NCI-H2029 (cell line): ENCODE measurements around the gene DAPP1.
A peak's percentile ranks its signal among the peaks of the same experiment; 100 is the strongest.
"Not testable (repeated sequence)": the region's sequence is repeated elsewhere in the genome, so short reads cannot be mapped to it uniquely, and the experiment has no call there.

Experiments used
- DNase-seq: peaks from one replicate; lab custom pipeline; 2025; lab: John Stamatoyannopoulos, UW

DAPP1 gene, protein sequence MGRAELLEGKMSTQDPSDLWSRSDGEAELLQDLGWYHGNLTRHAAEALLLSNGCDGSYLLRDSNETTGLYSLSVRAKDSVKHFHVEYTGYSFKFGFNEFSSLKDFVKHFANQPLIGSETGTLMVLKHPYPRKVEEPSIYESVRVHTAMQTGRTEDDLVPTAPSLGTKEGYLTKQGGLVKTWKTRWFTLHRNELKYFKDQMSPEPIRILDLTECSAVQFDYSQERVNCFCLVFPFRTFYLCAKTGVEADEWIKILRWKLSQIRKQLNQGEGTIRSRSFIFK

DNA sequence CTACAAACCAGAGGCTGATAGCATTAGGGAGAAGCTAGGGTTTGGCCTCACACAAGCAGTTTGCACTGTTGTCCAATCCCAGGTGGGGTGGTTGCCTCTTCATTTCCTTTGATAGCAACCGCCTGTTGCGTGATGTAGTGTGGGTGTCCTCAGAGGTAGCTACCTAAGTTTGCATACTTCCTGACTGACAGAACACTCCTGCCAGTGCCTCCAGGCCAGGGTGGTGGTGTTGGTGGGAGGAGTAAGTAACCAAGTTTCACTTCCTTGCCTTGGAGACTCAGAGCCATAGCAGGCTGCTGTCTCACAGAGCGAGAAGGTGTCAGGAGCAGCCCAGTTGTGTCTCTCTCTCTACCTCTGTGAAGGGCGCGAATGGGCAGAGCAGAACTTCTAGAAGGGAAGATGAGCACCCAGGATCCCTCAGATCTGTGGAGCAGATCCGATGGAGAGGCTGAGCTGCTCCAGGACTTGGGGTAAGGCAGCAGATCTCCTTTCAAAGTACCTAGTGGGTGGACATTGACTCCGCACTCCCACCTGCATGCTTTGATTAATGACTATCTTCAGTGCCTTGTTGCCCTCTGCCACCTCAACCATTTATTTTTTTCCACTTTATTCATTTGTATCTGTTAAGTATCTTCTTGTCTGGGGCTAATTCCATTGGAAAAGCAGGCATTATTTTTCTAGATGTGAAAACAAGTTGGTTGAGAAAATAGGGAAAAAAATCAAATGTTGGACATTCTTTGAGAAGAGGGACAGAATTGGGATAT, at the start of gene DAPP1:
Gene DAPP1 (plus strand): TSS at position 283 of the 764 bp plus-strand sequence. CDS start 87 bp downstream, at position 370.
- DNase-seq: no peak

DNA sequence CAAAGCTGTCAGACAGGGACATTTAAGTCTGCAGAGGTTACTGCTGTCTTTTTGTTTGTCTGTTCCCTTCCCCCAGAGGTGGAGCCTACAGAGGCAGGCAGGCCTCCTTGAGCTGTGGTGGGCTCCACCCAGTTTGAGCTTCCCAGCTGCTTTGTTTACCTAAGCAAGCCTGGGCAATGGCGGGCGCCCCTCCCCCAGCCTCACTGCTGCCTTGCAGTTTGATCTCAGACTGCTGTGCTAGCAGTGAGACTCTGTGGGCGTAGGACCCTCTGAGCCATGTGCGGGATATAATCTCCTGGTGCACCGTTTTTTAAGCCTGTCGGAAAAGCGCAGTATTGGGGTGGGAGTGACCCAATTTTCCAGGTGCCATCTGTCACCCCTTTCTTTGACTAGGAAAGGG, 45.8 kb upstream of the DAPP1 start:
- DNase-seq: not testable (repeated sequence)

DNA sequence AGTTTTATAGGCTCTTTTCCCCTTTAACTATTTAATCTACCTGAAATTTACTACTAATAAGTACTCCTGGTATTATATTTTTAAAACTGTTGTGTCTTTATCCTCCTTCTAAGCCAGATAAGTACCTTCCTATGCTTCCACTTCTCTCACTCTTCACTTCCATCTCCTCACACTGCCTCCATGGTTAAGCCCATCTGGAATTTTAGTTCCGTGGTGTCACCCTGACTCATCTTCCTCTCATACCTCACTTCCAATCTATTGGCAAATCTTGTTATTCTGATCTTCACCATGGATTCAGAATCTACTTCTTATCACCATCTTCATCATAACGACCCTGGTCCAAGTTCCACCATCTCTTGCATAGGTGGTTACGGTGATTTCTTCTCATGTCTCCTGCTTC, 32.7 kb upstream of the DAPP1 start:
- DNase-seq: no peak

DNA sequence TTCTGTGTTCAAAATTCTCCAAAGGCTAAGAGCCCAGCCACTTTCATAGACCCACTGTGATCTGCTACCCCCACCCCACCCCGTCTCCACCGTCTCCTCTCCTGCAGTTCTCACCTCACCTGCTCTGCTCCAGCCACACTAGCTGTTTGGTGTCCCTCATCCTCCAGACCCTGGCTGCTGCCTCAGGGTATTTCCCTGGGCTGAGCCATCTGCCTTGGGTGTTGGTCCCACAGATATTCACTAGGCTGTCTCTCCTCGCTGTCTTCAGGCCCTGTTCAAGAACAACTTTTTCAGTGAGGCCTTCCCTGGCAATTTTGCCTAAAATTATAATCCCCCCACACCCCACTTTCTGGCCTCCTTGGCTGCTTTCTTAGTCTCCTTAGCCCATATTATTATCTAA, 31.8 kb upstream of the DAPP1 start:
- DNase-seq: no peak

DNA sequence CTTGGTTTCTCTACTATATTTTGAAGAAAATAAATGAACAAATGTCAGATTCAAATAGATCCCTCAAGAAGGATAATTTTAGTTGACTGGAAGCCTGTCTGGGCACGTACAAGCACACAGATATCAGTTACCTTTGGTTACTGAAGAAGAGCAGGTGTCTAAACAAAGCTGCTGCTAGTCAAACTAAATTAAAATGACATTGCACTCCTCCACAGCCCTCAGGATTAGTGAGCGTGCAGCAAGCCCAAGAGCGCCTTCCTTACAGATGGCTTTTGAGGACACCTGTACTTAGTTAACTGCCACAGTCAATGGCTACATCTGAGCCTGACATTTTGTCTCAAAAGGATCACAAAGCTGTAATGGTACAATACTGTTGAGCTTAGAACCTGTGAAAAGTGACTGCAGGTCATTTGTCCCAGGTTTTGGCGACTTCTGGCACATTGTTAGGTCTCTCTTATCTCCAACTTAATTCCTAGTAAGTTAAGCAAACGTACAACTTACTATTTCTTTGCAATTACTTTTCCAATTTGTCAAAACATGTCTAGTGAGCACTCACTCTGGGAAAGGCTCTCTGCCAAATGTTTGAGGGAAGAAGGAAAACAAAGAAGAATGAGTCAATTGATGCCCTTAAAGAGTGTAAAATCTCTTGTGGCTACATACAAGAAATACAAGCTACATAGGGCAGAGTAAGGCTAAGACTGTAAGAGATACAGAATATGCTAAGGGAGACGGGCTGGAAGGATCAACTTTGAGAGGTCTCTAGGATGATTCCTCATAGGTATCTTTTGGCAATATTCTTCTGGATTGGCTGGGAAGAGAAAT, 25.6 kb upstream of the DAPP1 start:
- DNase-seq: peak; percentile 21

DNA sequence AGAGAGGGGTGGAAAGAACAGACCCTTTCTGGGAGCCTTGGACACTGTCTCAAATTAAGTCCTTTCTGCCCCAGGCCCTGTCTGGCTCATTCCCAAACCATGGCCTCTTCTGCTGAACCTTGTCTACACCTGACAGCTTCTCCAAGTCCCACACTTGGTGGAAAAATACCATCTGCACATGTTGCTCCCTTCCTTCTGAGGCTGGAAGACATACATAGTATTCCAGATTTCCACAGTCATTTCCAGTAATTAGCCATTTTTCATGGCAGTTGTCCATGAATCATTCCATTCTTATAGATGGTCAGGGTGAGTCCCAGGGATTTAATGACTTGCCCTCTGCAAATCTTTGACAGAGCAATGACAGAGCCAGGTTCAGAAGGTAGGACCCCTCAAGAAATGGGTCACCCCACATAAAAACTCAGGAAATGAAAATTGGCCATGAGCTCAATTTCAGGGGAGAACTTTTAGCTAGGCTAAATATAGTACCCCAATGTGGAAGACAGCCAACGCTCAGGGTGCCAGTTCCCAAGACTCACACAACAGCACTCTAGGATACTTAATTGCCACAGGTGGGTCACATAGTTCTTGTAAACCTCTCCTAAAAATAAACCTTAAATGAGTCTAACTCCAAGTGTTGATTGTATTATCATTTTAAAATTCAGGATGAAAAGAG, 16.2 kb upstream of the DAPP1 start:
- no peak for DNase-seq

DNA sequence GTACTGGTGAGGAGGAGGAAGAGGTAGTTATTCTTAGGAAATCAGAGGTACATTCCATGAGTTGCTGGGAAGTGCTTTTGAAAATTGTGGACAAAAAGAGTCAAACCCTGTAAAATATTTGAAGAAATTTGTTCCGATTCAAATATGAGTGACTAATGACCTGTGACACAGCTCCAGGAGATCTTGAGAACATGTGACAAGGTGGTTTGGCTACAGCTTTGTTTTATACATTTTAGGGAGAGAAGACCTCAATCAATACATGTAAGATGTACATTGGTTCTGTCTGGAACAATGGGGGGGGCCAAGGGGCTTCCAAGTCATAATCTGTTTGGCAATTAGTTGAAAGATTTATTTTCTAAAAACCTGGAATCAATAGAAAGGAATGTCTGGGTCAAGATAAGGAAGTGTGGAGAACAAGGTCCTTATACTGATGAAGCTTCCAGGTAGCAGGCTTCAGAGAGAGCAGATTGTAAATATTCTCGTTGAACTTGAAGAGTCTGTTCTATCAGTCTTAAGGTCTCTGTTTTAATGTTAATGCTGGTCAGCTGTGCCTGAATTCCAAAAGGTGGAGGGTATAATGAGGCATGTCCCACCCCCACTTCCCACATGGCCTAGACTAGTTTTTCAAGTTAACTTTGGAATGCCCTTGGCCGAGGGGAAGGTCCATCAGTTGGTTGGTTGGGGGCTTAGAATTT, 15.5 kb upstream of the DAPP1 start:
- DNase-seq: no peak

DNA sequence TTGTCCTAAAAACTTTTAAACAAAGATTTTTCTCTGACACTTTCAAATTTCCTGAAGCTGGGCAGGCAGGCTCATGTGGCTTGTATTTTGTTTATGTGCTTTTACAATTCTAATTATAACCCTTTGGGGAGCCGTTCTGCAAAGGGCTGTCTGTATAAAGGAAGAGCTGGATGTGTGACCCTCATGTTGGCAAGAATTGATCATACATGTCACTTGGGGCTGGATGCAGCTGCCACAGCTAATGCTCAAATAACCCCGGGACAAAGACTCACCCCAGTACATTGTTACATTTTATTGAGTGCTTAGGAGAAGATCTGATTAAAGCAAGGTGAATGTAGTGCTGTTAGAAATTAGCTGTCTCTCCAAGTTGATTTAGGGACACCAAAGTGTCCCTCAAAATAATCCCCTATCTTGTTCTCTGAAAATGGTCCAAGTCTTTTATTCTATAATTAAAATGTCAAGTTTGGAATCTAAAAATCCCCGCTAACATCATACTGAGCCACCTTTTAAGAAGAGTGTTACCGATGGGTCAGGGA, 13.0 kb upstream of the DAPP1 start:
- no peak for DNase-seq

DNA sequence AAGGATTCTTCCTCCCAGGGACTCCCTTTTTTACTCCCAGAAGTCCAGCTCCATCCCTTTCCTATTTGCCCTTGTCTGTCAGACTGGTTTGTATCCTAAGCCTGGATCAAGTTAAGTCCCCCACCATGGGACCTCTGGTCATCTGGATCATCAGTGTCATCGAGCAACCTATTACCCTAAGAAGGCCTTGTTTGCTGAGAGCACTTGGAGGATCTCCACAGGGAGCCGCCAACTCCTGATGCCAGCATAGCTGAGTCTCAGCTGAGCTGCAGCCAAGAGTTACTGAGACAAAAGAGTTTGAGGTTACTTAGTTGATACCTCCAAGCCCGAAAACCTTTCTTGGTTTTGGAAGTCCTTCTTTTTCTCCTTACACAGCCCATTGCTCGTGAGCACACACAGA, 10.1 kb upstream of the DAPP1 start:
- no peak for DNase-seq

DNA sequence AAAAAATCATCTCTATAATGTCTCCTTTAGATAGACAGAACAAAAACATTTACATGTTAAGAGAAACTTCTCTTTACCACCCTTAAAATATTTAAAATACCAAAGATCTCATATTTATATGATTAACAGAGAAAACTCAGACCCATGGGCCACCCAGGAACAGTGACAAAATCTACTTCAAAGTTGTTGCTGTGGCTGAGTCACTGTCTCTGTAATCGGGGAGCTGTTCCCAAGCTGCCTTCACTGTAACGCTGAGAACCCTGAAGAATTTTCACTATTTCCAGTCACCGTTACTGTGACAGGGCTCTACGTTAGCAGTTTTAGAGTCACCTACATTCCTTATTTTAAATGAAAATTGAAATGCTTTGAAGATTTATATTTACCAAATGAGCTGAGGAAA, 9.0 kb upstream of the DAPP1 start:
- no peak for DNase-seq

DNA sequence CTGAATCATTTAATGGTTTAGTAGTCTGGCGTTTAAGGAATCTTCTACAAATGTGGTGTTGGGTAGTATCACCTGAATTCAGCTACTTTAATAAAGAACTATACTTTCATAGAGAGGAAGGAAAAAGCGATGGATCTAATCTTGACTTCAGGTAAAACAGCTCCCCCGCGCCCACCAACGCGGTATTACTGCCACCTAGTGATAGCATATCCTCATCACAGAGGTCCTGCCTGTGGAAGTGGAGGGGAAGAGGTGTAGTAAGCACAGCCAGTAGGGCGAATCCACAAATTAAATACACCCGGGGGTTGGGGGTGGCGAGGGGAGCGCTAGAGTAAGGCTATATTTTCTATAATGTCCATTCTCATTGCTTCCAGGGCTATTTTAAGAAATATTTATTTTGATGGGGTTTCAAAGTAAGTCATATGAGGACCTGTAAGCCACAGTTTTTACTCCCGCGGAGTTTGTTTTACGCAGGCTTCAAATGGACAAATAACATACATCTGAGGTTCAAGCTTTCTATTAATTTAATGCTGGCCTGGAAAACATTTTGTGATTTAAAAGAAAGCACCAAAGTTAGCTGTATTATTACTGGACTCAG, 8.3 kb upstream of the DAPP1 start:
- DNase-seq: peak; percentile 27

DNA sequence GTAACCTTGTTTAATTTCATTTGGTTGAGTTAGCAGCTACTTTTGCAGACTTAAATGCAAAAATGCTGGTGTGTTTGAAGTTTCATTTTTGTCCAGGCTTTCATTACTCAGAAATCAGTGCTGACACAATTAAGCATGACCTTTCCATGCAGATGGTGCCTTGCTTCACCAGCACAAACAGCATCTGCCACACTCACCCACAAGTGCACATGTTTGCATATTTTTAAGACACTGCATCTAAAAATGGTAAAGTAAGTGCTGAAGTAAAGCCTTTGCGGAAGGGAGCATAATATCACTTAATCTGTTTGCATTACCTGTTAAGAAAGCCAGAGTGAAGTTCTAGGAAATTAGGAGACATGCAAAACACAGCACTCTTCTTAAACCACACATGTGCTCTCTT, 7.3 kb upstream of the DAPP1 start:
- no peak for DNase-seq

DNA sequence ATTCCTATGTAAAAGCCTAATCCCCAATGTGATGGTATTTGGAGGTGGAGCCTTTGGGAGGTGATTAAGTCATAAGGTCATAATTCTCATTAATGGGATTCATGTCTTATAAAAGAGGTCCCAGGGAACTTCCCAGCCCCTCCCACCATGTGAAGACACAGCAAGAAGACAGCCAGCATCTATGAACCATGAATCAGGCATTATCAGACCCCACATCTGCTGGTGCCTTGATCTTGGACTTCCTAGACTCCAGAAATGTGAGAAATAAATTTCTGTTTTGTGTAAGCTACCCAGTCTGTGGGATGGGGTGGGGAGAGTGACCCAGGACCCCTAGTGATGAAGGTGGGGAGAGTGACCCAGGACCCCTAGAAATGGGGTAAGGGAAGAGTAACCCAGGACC, 6.1 kb upstream of the DAPP1 start:
- no peak for DNase-seq

DNA sequence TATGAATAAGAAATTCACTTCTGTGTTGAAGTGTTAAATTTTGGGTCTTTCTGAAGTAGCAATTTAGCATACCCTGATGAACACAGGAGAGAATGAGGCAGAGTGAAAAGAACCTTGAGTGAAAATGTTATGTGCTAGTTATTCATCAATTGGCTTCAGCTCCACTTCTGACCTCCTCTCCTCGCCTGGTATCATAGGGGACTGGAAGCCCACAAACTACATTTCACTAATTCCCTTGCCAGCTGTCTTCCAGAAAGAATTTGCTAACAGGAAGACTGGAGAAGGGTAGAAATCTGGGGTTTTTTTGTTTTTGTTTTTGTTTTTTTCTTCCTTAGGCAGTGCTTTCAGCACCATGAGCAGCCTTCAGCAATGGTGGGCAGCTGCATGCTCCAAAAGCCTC, 5.5 kb upstream of the DAPP1 start:
- DNase-seq: no peak

DNA sequence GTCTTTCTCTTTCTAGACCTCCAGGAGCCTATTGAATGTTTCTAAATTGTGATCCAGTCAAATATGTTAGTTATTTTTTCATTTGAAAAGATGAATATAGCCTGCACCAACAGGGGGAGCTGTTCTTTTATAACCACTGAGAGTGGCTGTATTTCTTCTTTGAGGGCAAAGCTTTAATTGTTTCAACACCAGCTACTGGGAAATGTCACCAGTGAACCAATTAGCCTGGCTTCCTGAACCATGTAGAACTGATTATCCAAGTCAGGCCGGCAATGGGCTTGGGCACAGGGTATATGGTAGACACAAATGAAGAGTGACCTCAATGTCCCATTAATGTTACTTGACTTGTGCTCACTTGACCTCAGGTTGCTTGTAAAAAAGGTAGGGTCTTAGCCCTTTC, 4.8 kb upstream of the DAPP1 start:
- DNase-seq: peak; percentile 51

DNA sequence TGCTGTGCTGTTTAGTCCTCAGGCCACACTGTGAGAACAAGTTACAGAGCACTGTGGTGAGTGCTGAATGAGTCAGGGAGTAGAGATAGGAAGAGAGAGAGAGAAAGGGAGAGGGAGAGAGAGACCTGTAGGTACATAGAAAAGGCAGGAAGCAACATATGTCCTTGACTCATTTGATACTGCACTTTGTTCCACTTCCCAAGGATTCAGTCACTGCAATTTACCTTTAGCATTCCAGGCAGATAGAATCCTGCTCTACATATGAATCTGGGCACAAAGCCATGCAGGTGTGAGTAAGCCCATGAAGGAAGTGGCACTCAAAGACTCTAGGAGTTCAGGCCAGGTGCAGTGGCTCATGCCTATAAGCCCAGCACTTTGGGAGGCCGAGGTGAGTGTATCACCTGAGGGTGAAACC, 1.0 kb upstream of the DAPP1 start:
- DNase-seq: peak; percentile 93

DNA sequence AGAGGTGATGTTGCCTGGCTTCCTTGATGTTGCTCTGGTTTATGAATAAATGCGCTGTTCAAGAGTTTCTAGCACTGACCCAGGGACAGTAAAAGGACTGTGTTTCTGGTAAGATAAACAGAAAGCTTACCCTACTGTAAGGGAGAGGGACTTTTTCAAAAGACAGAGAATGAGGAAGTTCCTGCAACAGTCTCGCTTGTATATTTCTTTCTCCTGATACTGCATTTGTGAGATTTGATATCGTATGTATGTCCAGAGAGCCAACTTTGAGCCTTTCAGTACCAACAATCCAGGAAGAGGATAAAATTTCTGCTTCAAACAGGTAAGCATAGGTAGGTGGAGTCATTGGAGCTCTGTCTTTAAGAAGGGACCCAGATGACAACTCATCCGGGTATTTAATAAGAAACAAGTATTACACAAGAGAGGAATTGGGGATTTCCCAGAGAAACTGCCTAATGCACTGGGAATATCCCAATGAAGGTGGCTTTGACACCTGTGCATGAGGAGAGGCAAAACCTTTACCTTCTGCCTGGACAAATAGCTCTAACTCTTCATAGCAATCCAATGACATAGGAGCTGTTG, 773 bp downstream of the DAPP1 start:
- no peak for DNase-seq

DNA sequence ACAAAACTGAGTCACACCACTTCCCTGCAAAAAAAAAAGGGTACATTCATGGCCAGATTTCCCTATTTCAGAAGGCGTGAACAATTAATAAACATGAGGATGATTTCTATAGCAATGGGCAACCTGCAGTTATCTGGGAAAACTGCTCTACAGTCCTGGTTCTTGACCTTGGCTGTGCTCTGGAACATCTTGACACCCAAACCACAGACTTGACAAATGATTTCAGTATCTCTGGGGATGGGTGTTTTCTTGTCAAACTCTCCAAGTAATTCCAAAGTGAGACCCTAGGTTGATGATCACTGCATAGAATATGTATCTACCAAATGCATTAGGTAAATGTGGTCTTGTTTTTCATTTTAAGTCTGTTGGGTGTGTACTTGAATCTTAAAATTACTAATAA, 2.0 kb downstream of the DAPP1 start:
- DNase-seq: no peak

DNA sequence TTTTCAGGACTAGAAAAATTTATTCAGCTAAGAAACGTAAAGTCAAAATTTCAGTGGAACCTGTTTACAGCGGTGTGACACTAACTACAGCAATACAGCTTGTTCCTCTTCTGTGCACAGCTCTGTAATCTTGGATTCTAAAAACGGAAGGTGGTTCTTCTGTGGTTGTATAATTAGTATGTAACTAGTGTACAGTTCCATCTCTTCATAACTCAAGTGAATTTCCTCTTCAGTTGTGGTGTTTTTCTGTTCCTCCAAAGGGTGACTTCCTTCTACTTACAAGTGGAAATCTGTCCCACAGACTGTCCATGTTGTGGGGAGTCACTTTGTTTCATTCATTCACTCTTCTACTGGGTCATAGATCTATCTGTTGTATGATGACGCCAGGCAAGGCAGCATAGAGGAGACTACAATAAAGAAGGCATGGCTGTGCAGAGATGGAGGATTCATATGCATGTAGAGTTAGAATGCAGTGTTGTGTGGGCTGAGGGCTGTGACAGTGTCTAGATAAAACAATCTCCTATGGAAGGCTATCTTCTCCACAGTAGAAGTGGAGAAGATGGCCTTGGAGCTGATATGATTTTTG, 5.4 kb downstream of the DAPP1 start:
- no peak for DNase-seq

DNA sequence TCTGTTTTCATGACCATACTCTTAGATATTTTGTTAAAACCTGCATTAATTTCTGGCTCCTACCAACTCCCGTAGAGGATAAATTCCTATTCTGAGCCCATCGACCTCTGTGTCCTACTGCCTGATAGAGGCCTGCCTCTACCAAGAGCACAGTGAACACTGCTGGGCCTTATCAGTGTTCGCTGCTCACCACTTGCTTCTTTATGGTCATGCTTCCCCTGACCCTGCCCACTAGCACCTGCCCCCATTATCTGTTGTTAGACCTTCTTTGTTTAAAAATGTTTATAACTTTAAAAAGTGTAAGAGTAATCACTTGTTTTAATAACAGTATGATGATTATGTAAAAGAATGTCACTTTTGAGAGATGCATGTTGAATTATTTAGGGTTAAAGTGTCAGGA, 6.1 kb downstream of the DAPP1 start:
- no peak for DNase-seq
